SJSA1 (cell line): ENCODE results near the gene POPDC3. TPM values are rescaled to one million over a fixed set of nuclear protein-coding genes. Genes with fewer than 3 reads are reported as not detected.
A peak's percentile ranks its signal among the peaks of the same experiment; 100 is the strongest.

Experiments used
- DNase-seq, 2 experiments: peaks; one replicate each; pipeline ENCODE4 v3.0.0-alpha.2; 2015 to 2020; ENCODE audit warnings: low spot score in 2 of 2, low read depth in 1 of 2
- H3K27ac ChIP-seq: fragments of 250-450 bp; sonication (Bioruptor Pico); 2 replicates; pipeline ENCODE4 v1.5.1; 2020; ENCODE audit warnings: mild to moderate bottlenecking, moderate library complexity
- H3K27me3 ChIP-seq: fragments of 250-450 bp; sonication (Bioruptor Pico); replicated peaks from 2 replicates; pipeline ENCODE4 v1.5.1; 2020; ENCODE audit warnings: mild to moderate bottlenecking, moderate library complexity
- H3K36me3 ChIP-seq: fragments of 250-450 bp; sonication (Bioruptor Pico); 2 replicates; pipeline ENCODE4 v1.5.1; 2020; ENCODE audit warnings: mild to moderate bottlenecking
- H3K4me1 ChIP-seq: fragments of 250-450 bp; sonication (Bioruptor Pico); replicated peaks from 2 replicates; pipeline ENCODE4 v1.6.1; 2021; ENCODE audit warnings: mild to moderate bottlenecking
- H3K4me3 ChIP-seq: fragments of 250-450 bp; sonication (Bioruptor Pico); 2 replicates; pipeline ENCODE4 v1.5.1; 2020; ENCODE audit warnings: mild to moderate bottlenecking
- H3K9me3 ChIP-seq: fragments of 250-450 bp; sonication (Bioruptor Pico); replicated peaks from 2 replicates; pipeline ENCODE4 v1.5.1; 2020; ENCODE audit warnings: mild to moderate bottlenecking
- total RNA-seq: library from RNA; depleted of rRNA; stranded (reverse); fragments of >200 nt; shearing (Covaris generic); gene quantifications from 2 replicates; pipeline ENCODE4 v1.2.3, GENCODE V29; 2014

POPDC3 gene
- total RNA-seq, 1 experiment from 2014 or later, result 51.3 TPM

DNA sequence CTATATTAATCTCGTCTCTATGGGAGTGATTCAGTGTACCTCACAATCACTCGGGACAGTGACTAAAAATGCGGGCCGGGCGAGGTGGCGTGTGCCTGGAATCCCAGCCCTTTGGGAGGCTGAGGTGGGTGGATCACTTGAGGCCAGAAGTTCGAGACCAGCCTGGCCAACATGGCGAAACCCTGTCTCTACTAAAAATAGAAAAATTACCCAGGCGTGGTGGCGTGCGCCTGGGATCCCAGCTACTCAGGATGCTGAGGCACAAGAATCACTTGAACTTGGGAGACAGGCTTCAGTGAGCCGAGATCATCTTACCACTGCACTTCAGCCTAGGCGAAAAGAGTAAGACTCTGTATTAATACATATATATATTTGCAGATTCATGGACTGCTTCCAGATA is 17.4 kb downstream of the POPDC3 start:
- DNase-seq, result no peak
- Histone ChIP-seq H3K27me3 (no peaks in the 10 kb centered on the region), H3K9me3 (no peaks in the 10 kb centered on the region), H3K36me3 (peaks cover 27% of the 10 kb centered on the region), H3K4me1 (peaks cover 16% of the 10 kb centered on the region), H3K4me3 (no peak overlapping the region), H3K27ac (no peak overlapping the region)

DNA sequence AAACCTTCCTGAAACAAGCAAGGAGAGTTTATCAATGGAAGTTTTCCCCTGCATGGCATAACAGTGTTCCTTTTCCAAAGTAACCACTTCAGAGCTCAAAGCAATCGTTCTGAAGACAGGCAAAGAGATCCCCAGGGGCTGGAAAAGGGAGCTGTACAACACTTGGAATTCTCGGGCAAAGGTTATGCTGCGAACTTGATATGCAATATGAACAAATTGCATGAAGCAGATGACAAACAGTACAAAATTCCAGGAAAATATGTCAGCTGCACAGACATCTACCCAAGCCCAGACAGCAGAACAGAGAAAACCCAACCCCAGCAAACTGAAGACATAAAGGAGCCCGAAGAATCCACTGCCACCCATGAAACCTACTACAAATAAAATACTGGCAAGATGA is 18.4 kb downstream of the POPDC3 start:
- Histone ChIP-seq H3K27me3 (no peaks in the 10 kb centered on the region), H3K9me3 (no peaks in the 10 kb centered on the region), H3K36me3 (peaks cover 30% of the 10 kb centered on the region), H3K4me1 (peaks cover 16% of the 10 kb centered on the region), H3K4me3 (no peak overlapping the region), H3K27ac (no peak overlapping the region)
- DNase-seq, result no peak

DNA sequence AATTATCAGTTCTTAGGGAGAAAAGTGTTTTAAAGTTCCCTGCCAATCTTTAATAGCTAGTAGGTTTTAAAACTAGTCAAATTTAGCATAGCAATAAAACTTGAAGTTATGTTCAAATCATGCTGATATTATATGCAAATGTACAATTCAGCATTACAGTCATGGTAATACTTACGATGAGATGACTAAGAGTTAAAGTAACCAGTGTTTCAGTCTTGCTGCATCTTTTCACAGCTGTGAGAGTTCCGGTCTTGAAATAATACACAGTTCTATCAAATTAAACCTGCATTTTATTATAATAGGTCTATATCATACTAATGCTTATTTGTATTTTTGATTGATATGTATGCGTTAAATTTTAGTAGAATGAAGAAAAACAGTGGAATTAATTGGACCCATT is 26.1 kb downstream of the POPDC3 start:
- H3K9me3 ChIP-seq, result no peaks in the 10 kb centered on the region
- H3K27me3 ChIP-seq, result no peaks in the 10 kb centered on the region
- no peak overlapping the region for H3K27ac ChIP-seq
- no peak for DNase-seq
- H3K4me1 ChIP-seq, result peaks cover 7% of the 10 kb centered on the region
- no peak overlapping the region for H3K4me3 ChIP-seq
- peaks cover 11% of the 10 kb centered on the region for H3K36me3 ChIP-seq

DNA sequence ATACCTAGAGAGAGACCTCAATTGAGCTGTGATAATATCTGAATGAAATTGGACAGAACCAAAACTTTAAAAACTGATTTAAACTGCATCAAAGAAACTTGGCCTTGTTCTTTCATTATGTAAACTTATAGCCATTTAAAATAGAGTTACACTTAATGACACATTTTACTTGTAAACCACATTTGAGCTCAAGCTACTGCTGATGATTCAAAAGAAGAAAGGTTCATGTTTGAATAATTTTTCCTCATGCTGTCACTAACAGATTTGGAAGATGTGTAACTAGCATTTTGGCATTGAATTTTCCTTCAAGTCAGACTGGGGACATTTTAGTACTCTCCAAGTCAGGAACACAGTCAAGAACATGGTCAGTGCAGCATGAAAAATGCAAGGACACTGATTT is 26.9 kb downstream of the POPDC3 start:
- H3K36me3 ChIP-seq, result peaks cover 4% of the 10 kb centered on the region
- no peaks in the 10 kb centered on the region for H3K27me3 ChIP-seq
- no peak overlapping the region for H3K4me3 ChIP-seq
- H3K4me1 ChIP-seq, result peaks cover 5% of the 10 kb centered on the region
- H3K27ac ChIP-seq, result no peak overlapping the region
- H3K9me3 ChIP-seq, result no peaks in the 10 kb centered on the region
- DNase-seq, result no peak

DNA sequence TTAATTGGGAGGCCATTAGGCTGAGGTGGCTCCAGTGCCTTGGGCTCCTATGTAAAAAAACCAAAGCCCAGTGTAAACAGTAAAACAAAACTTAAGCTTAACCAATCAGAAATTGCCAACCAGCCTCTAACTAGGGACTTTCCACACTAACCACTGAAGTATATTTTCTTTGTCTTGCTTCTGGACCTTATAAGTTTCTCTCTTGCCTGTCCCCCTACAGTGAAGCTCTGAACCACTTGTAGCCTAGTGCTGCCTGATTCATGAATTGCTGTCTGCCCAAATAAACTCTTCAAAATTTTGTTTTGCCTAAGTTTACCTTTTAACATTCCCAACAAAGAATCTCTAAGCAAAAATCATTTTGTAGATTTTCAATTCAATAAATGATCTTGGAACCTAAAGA is 28.2 kb downstream of the POPDC3 start:
- H3K27me3 ChIP-seq, result no peaks in the 10 kb centered on the region
- H3K36me3 ChIP-seq, result no peaks in the 10 kb centered on the region; the same call in 1 of the 2 replicates
- no peak overlapping the region for H3K27ac ChIP-seq
- H3K4me3 ChIP-seq, result no peak overlapping the region
- H3K4me1 ChIP-seq, result no peaks in the 10 kb centered on the region
- H3K9me3 ChIP-seq, result no peaks in the 10 kb centered on the region
- no peak for DNase-seq

DNA sequence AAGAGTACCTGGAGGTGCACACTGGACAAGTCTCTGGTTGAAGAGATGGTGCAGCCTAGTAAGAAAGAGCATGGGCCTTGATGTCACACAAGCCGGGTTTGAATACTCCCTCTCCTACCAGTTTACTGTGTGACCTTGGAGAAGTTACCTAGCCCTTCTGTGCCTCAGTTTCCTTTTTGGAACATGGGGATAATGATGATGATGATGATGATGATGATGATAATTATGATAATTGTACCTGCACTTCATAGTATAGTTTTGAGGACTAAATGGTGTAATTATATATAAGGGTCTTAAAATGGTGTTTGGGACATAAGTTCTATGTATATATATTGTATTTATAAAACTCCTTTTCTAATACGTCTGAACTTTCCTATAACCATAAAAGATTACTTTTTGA is 41.7 kb downstream of the POPDC3 start:
- DNase-seq, result no peak
- H3K4me3 ChIP-seq, result no peak overlapping the region
- no peaks in the 10 kb centered on the region for H3K9me3 ChIP-seq
- H3K27ac ChIP-seq, result no peak overlapping the region
- H3K27me3 ChIP-seq, result no peaks in the 10 kb centered on the region
- peaks cover 12% of the 10 kb centered on the region; the same call in 1 of the 2 replicates for H3K4me1 ChIP-seq
- peaks cover 9% of the 10 kb centered on the region for H3K36me3 ChIP-seq

DNA sequence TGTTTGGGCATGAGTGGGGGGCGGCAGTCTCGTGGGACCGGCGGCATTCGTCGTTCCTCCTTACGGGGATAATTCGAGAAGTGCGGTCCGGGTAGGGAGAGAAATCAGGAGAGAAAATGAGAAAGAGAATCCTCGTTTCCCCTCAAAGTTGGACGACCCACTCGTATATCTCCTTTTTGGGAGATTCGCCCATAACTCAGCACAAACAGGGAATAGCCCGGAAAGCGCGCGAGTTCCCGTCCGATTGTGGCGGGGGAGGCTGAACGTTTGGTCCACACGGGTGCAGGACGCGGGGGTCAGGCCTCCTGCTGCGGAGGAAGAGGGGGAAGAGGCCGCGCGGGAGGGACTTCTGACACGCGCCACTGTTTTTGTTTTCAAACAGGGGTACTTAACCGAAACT is 42.4 kb downstream of the POPDC3 start:
- peak overlapping the region; percentile 95 for H3K4me3 ChIP-seq
- H3K27me3 ChIP-seq, result no peaks in the 10 kb centered on the region
- no peaks in the 10 kb centered on the region for H3K9me3 ChIP-seq
- H3K4me1 ChIP-seq, result peaks cover 12% of the 10 kb centered on the region; the same call in 1 of the 2 replicates
- peaks cover 12% of the 10 kb centered on the region for H3K36me3 ChIP-seq
- DNase-seq, result peak in 1 of 2 experiments; percentile 62
- peak overlapping the region; percentile 32; the same call in 1 of the 2 replicates for H3K27ac ChIP-seq

DNA sequence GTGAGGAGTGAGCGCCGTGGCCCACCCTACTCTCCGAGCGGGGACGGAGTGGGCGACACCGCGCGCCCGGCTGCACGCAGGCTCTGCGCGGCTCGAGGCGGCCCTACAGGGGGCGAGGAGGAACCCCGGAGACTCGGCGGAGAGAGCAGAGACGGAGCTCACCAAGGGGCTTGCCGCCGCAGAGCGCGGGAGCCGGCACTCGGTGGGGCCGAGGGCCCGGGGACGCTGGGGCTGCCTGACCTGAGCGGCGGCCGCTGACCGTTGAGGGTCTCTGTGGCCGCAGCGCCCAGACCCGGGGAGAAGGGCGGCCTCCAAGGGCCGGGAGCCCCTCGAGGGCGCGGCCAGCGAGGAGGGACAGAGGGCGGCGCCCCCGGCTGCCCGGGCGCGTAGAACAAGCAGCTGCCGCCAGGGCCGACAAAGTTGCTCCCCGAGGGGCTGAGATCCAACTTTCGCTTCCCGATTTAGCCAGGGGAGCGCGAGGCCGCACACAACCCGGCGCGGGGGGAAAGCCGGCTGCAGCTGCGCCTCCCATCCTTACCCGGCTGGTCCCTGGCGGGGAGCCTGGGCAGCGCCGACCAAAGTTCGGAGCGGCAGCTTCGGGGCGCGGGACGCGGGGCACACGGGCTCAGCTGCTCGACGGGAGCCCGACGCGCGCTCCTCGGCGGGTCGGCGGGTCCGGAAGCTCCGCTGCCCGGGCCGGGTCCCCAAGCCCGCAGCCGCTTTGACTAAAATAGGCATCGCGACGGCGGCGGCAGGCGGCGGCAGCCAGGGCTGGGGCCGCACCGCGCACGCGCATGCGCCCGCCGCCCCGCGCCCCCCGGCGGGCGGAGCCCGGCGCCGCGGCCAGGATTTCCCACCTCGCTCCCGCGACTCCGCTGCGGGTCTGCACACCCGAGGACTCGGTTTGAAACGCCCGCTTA is 43.1 kb downstream of the POPDC3 start:
- Histone ChIP-seq H3K27me3 (no peaks in the 10 kb centered on the region), H3K4me3 (peak overlapping the region; percentile 95), H3K9me3 (no peaks in the 10 kb centered on the region), H3K27ac (peak overlapping the region; percentile 63), H3K4me1 (peaks cover 12% of the 10 kb centered on the region; the same call in 1 of the 2 replicates), H3K36me3 (peaks cover 12% of the 10 kb centered on the region)
- peak; percentile 76 to 84 for DNase-seq

DNA sequence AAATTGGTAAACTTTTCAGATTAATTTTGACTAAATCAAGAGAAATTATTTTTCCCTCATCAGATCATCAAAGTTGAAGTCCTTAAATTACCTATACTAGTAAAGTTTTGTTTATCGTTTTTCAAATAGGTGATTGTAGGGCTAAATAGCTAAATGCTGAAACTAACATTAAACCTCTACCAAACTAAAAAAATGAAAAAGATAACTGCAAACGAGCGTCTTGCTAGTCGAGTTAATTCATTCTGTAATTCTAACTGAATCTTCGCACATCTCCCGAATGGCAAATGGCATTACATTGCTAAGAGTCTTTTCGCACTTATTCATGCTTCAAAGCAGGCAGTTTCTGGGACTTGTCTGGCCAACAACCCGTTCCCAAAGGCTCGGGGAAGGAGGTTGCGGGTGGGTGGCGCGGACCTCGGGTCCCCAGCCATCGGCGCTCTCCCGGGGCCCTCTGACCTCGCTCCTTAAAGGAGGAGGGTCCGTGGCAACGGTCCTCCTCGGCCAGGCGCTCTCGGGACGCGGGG is 43.8 kb downstream of the POPDC3 start:
- Histone ChIP-seq H3K27ac (peak overlapping the region; percentile 63), H3K27me3 (no peaks in the 10 kb centered on the region)
- no peak for DNase-seq

DNA sequence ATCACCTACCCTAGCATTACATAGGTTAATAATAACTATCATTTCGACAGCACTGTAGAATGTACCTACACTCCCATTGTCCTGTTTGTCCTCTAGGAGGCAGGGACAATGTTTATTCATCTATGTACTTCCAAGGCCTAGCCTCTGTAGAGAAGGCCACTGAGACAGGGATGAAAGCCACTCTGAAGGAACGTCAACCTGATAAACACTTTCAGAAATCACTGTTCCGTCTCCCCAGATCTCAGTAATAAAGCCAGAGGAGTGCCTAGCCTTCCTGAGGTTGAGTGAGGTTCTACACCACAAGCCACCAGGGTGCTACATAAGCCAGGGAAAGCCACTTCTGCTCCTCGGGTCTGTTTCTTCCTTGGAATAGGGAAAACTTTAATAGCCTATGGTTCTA is 44.8 kb downstream of the POPDC3 start:
- H3K4me1 ChIP-seq, result peaks cover 12% of the 10 kb centered on the region; the same call in 1 of the 2 replicates

More for the DNA sequence above, 43.8 kb downstream of the POPDC3 start:
- peaks cover 12% of the 10 kb centered on the region; the same call in 1 of the 2 replicates for H3K4me1 ChIP-seq
- peaks cover 12% of the 10 kb centered on the region for H3K36me3 ChIP-seq
- H3K4me3 ChIP-seq, result peak overlapping the region; percentile 95
- H3K9me3 ChIP-seq, result no peaks in the 10 kb centered on the region

DNA sequence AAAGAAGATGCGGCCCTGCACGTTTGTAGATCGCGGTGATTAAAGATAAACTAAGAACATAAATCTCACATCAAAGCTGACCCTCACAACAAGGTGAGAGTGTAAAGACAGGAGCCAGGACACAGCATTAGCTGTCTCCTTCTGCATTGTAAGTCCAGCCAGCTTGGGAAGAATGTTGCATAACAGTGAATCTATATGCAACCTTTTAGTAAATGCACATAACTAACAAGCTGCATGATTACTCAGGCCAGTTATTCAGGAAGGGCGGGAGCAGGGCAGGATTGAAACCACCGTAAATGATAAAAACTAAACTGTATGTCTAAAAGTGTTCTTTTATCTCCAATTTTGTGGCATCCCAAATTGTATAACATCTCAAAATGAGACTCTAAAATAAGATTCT is 57.1 kb downstream of the POPDC3 start:
- Histone ChIP-seq H3K36me3 (peaks cover 14% of the 10 kb centered on the region), H3K27me3 (no peaks in the 10 kb centered on the region), H3K9me3 (no peaks in the 10 kb centered on the region), H3K4me1 (no peaks in the 10 kb centered on the region), H3K27ac (no peak overlapping the region), H3K4me3 (no peak overlapping the region)
- no peak for DNase-seq

More for the DNA sequence above, 44.8 kb downstream of the POPDC3 start:
- Histone ChIP-seq H3K4me3 (no peak overlapping the region), H3K27ac (no peak overlapping the region), H3K9me3 (no peaks in the 10 kb centered on the region), H3K27me3 (no peaks in the 10 kb centered on the region), H3K36me3 (peaks cover 12% of the 10 kb centered on the region)
- peak in 1 of 2 experiments; percentile 36 for DNase-seq

DNA sequence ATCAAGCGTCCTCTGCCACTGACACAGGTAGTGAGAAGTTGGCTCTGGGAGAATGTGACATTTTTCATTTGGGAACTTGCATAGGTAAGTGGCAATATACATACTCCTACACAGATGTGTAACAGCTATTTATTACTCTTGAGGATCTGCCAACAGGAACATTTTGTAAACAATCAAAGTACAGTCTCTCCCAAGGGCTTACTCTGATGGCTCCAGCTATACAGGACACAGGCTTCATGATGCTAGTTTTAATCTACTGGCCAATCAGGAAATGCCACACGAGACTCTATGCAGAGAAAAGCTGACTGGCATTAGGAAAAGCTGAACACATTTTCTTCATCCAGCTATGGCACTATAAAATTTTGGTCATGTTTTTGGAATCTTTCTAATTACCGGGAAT is 57.8 kb downstream of the POPDC3 start:
- Histone ChIP-seq H3K36me3 (peaks cover 20% of the 10 kb centered on the region), H3K27ac (no peak overlapping the region), H3K4me1 (no peaks in the 10 kb centered on the region), H3K4me3 (no peak overlapping the region), H3K27me3 (no peaks in the 10 kb centered on the region), H3K9me3 (no peaks in the 10 kb centered on the region)
- no peak for DNase-seq

DNA sequence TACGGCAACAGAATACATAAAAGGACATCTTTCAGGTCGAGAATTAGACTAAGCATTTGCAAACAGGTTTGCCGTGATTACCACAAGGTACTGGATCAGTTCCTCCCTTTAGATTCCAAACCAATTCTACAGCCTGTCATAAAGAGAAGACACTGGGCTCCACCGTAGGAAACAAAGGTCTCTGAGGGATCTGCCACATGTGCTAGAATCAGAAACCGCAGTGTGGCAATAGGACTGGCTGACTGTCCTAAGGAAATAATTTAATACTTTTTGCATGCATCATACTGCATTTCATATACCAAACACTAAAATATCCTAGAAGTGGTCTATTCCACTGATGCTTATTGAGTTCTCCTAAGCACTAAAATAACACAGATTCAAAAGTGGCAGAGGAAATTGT is 59.2 kb downstream of the POPDC3 start:
- no peaks in the 10 kb centered on the region for H3K9me3 ChIP-seq
- no peak overlapping the region for H3K27ac ChIP-seq
- H3K36me3 ChIP-seq, result peaks cover 23% of the 10 kb centered on the region
- no peaks in the 10 kb centered on the region for H3K4me1 ChIP-seq
- no peaks in the 10 kb centered on the region for H3K27me3 ChIP-seq
- H3K4me3 ChIP-seq, result no peak overlapping the region
- DNase-seq, result no peak

DNA sequence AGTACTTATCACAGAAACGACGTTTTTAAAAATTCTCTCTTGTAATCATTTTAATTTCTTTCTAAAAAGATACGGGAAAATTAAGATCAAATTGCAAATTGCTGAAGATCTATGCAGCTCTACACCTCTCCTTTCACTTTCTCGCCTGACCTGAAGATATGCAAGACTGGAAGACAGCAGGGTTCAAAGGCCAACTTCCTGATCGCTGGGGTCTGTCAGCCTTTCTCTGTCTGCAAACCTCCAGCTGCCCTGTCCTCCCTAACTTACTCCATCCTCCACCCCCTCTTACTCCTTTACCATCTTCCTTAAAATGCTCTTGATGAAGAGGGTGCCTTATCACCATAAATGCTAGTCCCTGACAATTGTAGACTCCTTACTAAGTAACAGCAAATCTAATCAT is 63.7 kb downstream of the POPDC3 start:
- H3K4me3 ChIP-seq, result no peak overlapping the region
- DNase-seq, result no peak
- H3K27ac ChIP-seq, result no peak overlapping the region
- H3K27me3 ChIP-seq, result no peaks in the 10 kb centered on the region
- H3K36me3 ChIP-seq, result peaks cover 32% of the 10 kb centered on the region
- H3K9me3 ChIP-seq, result no peaks in the 10 kb centered on the region
- peaks cover 4% of the 10 kb centered on the region; the same call in 1 of the 2 replicates for H3K4me1 ChIP-seq
